ENCODE data around the gene CDH6.

CDH6 gene

GRCh38 chr5:31237174-31237573 is 43.7 kb downstream of the CDH6 start:
- Histone ChIP-seq H3K27me3 (ENCODE audit: low read depth) (no peaks in the 10 kb centered on the region), H3K4me3 (no peak overlapping the region), H3K36me3 (replicated peaks) (peaks cover 22% of the 10 kb centered on the region), H3K4me1 (peaks cover 23% of the 10 kb centered on the region), H3K9me3 (no peaks in the 10 kb centered on the region)
- in situ Hi-C loops (cut with MboI; ENCODE audit: low sequenced_read_pairs): loop anchor here (25.0 kb wide), 2 partner anchors 850 to 1200 kb away; no protein-coding TSS in a partner anchor
- DNase-seq (ENCODE audit: low spot score in 2 of 2): no peak

DNA sequence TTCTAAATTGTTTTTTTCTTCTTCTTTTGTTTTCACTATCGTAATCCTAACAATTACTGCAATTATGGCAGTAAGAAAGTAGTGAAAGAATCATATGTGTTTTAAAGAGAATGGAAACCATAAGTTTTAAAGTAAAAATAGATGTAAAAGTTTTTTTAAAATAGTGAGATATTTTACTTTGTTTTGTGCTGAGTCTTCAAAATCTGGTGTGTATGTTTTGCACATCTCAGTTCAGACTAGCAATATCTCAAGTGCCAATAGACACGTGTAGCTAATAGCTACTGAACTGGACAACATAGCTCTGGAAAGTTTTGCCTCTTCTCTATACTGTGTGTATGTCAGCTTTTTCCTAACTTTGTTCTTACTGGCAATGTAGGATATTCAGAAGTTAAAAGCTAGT is 45.0 kb downstream of the CDH6 start:
- DNase-seq (ENCODE audit: low spot score in 2 of 2): no peak
- peaks cover 17% of the 10 kb centered on the region for H3K4me1 ChIP-seq
- in situ Hi-C loops (cut with MboI; ENCODE audit: low sequenced_read_pairs): loop anchor here (25.0 kb wide), 2 partner anchors 851 to 1201 kb away; no protein-coding TSS in a partner anchor
- no peak overlapping the region for H3K4me3 ChIP-seq
- H3K36me3 ChIP-seq (replicated peaks): peaks cover 22% of the 10 kb centered on the region
- no peaks in the 10 kb centered on the region for H3K27me3 ChIP-seq (ENCODE audit: low read depth)
- H3K9me3 ChIP-seq: no peaks in the 10 kb centered on the region

DNA sequence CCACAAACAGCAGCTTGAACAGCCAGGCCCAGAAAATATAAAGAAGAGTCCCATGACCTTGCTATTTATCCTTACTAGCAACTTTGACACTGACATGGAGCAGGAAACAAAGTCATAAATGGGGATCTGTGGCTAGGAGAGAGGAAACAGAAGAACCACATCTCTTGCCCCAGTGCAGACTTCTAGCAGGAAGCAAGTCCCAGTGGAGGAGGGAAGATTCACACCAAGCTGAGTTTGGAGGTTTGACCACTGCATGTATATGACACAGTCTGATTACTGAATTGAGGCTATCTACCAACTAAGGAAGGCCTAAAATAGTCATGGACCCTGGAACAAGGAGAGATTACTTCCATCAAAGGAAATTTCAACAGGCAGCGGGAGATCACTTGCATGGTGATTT is 51.4 kb downstream of the CDH6 start:
- in situ Hi-C loops (cut with MboI; ENCODE audit: low sequenced_read_pairs): loop anchor here (25.0 kb wide), 2 partner anchors 858 to 1208 kb away; no protein-coding TSS in a partner anchor
- Histone ChIP-seq H3K36me3 (replicated peaks) (peaks cover 46% of the 10 kb centered on the region), H3K4me1 (peaks cover 11% of the 10 kb centered on the region), H3K4me3 (no peak overlapping the region), H3K27me3 (ENCODE audit: low read depth) (no peaks in the 10 kb centered on the region), H3K9me3 (no peaks in the 10 kb centered on the region)
- DNase-seq (ENCODE audit: low spot score in 2 of 2): no peak

GRCh38 chr5:31247381-31247780 is 53.9 kb downstream of the CDH6 start:
- H3K4me3 ChIP-seq: no peak overlapping the region
- H3K36me3 ChIP-seq (replicated peaks): peaks cover 60% of the 10 kb centered on the region
- H3K4me1 ChIP-seq: peaks cover 11% of the 10 kb centered on the region
- H3K27me3 ChIP-seq (ENCODE audit: low read depth): no peaks in the 10 kb centered on the region
- DNase-seq (ENCODE audit: low spot score in 2 of 2): no peak
- in situ Hi-C loops (cut with MboI; ENCODE audit: low sequenced_read_pairs): loop anchor here (25.0 kb wide), 2 partner anchors 860 to 1210 kb away; no protein-coding TSS in a partner anchor
- no peaks in the 10 kb centered on the region for H3K9me3 ChIP-seq

DNA sequence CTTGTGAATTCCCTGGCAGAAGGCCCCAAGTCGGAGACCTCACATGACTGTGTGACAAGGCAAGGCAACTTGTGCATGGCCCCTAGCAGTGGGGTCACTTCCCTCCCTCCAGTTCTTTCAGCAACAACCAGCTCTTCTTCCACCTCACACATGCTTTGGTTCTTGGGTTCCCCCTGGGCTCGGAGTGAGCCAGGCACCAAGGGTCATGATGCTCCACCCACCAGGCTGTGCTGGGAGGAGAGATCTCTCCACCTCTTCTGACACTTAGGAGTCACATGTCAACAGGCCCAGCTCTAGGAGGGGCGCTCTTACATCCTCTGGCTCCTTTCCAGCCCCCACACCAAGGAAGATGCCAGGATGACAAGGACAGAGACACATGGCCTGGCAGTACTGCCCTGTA is 56.7 kb downstream of the CDH6 start:
- peaks cover 11% of the 10 kb centered on the region for H3K4me1 ChIP-seq
- no peak for DNase-seq (ENCODE audit: low spot score in 2 of 2)
- no peak overlapping the region for H3K4me3 ChIP-seq
- H3K36me3 ChIP-seq (replicated peaks): peaks cover 58% of the 10 kb centered on the region
- in situ Hi-C loops (cut with MboI; ENCODE audit: low sequenced_read_pairs): no loop called here
- no peaks in the 10 kb centered on the region for H3K9me3 ChIP-seq
- H3K27me3 ChIP-seq (ENCODE audit: low read depth): no peaks in the 10 kb centered on the region

- H3K36me3 ChIP-seq (replicated peaks): peaks cover 58% of the 10 kb centered on the region
- no peak overlapping the region for H3K4me3 ChIP-seq
- no peak for DNase-seq (ENCODE audit: low spot score in 2 of 2)
- in situ Hi-C loops (cut with MboI; ENCODE audit: low sequenced_read_pairs): no loop called here
- H3K27me3 ChIP-seq (ENCODE audit: low read depth): no peaks in the 10 kb centered on the region
- no peaks in the 10 kb centered on the region for H3K9me3 ChIP-seq
- H3K4me1 ChIP-seq: peaks cover 11% of the 10 kb centered on the region
Measured at GRCh38 chr5:31251032-31251431, 57.5 kb downstream of the CDH6 start.

DNA sequence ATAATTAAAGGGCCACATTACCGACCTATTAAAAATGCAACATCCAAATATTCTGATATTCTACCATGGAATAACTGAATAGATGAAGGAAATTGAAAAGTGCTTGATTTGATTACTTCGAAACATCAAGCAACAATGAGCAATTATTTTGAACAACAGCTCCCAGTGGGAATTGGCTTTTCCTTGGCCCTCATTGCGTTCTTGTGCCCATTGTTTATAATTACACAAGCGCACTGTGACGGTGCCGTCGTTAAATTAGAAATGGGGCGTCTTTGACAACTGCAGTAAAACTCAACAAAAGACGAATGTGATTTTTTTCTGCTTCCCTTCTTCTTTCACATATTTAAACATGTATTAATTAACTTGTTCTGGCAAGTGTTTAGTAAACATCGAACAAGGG is 61.6 kb downstream of the CDH6 start:
- Histone ChIP-seq H3K9me3 (no peaks in the 10 kb centered on the region), H3K36me3 (replicated peaks) (peaks cover 31% of the 10 kb centered on the region), H3K4me1 (no peaks in the 10 kb centered on the region), H3K4me3 (no peak overlapping the region), H3K27me3 (ENCODE audit: low read depth) (no peaks in the 10 kb centered on the region)
- in situ Hi-C loops (cut with MboI; ENCODE audit: low sequenced_read_pairs): no loop called here
- DNase-seq (ENCODE audit: low spot score in 2 of 2): no peak

DNA sequence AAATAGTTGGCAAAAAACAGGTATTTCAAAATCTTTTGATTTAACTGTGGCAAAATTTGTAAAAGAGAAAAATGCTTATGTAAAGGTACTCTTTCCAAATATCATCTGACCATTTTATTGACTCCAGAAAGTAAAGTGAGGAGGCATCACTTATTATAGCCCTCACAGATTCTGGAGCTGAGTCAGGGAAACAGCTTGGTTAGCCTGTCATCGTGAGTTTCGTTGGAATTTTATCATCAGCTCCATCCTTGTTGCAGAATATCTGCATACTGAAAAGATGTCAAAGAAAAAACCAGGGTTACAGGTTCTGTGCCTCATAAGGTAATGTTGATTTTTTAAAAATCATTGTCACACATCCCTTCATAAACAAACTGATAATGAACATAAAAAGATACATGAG is 74.8 kb downstream of the CDH6 start:
- no peak for DNase-seq (ENCODE audit: low spot score in 2 of 2)
- Histone ChIP-seq H3K9me3 (no peaks in the 10 kb centered on the region), H3K36me3 (replicated peaks) (peaks cover 35% of the 10 kb centered on the region), H3K27me3 (ENCODE audit: low read depth) (no peaks in the 10 kb centered on the region), H3K4me3 (no peak overlapping the region), H3K4me1 (peaks cover 21% of the 10 kb centered on the region)
- in situ Hi-C loops (cut with MboI; ENCODE audit: low sequenced_read_pairs): no loop called here

DNA sequence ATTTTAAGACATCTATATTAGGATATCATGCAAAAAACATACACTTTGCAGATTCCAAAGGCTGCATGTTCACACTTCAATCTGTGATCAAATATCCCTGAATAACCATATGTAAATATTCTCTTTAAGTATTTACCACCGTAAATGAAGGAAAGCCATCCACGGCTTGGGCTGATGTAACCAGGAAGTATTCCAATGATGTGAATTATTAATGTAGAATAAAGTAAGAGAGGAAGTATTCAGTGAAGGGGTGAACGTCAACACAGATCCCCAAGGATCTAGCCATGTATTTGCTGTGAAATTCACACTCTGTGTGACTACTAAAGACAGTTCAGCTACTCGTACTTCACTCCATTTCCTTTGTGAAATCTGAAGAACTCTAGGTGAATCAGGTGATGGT is 75.2 kb downstream of the CDH6 start:
- in situ Hi-C loops (cut with MboI; ENCODE audit: low sequenced_read_pairs): no loop called here
- Histone ChIP-seq H3K4me1 (peaks cover 24% of the 10 kb centered on the region), H3K27me3 (ENCODE audit: low read depth) (no peaks in the 10 kb centered on the region), H3K4me3 (no peak overlapping the region), H3K36me3 (replicated peaks) (peaks cover 35% of the 10 kb centered on the region), H3K9me3 (no peaks in the 10 kb centered on the region)
- no peak for DNase-seq (ENCODE audit: low spot score in 2 of 2)

DNA sequence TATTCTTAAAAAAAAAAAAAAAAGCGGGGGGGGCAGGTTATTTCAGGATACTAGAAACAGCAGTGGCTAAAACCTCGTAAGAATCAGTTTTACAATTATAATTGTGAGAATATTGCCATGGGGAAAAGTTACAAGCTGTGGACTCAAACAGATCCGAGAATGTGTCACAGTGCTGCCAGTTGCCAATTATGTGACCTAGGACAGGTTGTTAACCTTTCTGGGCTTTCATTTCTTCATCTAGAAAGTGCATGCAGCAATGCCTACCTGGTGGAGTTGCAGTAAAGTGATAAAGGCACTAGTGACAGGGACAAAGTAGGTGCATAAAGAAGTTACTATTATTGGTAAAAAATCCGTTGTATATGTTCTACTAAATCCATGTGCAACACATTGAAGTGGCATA is 75.8 kb downstream of the CDH6 start:
- Histone ChIP-seq H3K36me3 (replicated peaks) (peaks cover 35% of the 10 kb centered on the region), H3K9me3 (no peaks in the 10 kb centered on the region), H3K27me3 (ENCODE audit: low read depth) (no peaks in the 10 kb centered on the region), H3K4me3 (no peak overlapping the region), H3K4me1 (peaks cover 27% of the 10 kb centered on the region)
- in situ Hi-C loops (cut with MboI; ENCODE audit: low sequenced_read_pairs): no loop called here
- DNase-seq (ENCODE audit: low spot score in 2 of 2): no peak

DNA sequence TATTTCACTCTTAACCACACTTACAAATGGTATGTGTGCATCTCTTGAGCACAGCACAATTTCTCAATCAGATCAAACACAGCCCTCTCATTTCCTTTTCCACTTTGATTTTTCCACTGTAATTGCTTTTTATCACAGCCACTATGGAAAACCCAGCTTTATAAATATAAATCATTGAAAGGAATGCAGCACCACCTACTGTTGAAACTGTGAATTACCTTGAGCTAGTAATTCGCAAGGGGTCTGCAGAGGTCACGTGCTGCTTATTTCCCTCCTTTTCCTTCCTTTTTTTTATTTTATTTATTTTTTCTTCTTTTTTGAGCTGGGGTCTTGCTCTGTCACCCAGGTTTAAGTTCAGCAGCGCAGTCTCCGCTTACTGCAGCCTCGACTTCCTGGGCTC is 76.9 kb downstream of the CDH6 start:
- H3K9me3 ChIP-seq: no peaks in the 10 kb centered on the region
- in situ Hi-C loops (cut with MboI; ENCODE audit: low sequenced_read_pairs): no loop called here
- peaks cover 45% of the 10 kb centered on the region for H3K36me3 ChIP-seq (replicated peaks)
- H3K4me1 ChIP-seq: peaks cover 27% of the 10 kb centered on the region
- H3K4me3 ChIP-seq: no peak overlapping the region
- no peaks in the 10 kb centered on the region for H3K27me3 ChIP-seq (ENCODE audit: low read depth)
- peak; percentile 30 to 57 for DNase-seq (ENCODE audit: low spot score in 2 of 2)

DNA sequence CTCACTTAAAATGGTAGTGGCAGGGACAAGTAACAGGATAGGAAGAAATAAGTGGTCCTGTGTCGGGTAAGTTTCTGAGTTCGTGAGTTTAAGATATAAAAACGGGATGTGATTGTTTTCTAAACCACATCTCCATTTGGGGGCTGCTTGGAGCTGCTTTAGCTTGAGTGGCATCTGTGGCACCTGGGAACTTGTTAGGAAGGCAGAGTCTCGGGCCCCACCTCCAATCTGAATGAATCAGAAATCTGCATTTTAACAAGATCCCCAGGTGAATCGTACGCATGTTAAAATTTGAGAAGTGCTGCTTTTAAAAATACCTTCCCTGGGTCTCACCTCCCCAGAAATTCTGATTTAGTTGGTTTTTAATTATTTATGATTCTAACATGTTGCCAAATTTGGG is 78.1 kb downstream of the CDH6 start:
- Histone ChIP-seq H3K4me1 (peaks cover 26% of the 10 kb centered on the region), H3K4me3 (no peak overlapping the region), H3K27me3 (ENCODE audit: low read depth) (no peaks in the 10 kb centered on the region), H3K36me3 (replicated peaks) (peaks cover 55% of the 10 kb centered on the region), H3K9me3 (no peaks in the 10 kb centered on the region)
- in situ Hi-C loops (cut with MboI; ENCODE audit: low sequenced_read_pairs): no loop called here
- no peak for DNase-seq (ENCODE audit: low spot score in 2 of 2)

GRCh38 chr5:31273161-31273560 is 79.7 kb downstream of the CDH6 start:
- peaks cover 54% of the 10 kb centered on the region for H3K36me3 ChIP-seq (replicated peaks)
- no peak overlapping the region for H3K4me3 ChIP-seq
- no peaks in the 10 kb centered on the region for H3K9me3 ChIP-seq
- peaks cover 26% of the 10 kb centered on the region for H3K4me1 ChIP-seq
- no peaks in the 10 kb centered on the region for H3K27me3 ChIP-seq (ENCODE audit: low read depth)
- in situ Hi-C loops (cut with MboI; ENCODE audit: low sequenced_read_pairs): no loop called here
- no peak for DNase-seq (ENCODE audit: low spot score in 2 of 2)

- peak in 1 of 2 experiments; percentile 93 for DNase-seq (ENCODE audit: low spot score in 2 of 2)
- peak overlapping the region; percentile 0; the same call in 1 of the 2 replicates for H3K4me3 ChIP-seq
- in situ Hi-C loops (cut with MboI; ENCODE audit: low sequenced_read_pairs): no loop called here
Measured at GRCh38 chr5:31273631-31274378, 80.3 kb downstream of the CDH6 start.

More at GRCh38 chr5:31273631-31274378, 80.3 kb downstream of the CDH6 start:
- Histone ChIP-seq H3K36me3 (replicated peaks) (peaks cover 50% of the 10 kb centered on the region), H3K4me1 (peaks cover 26% of the 10 kb centered on the region), H3K27me3 (ENCODE audit: low read depth) (no peaks in the 10 kb centered on the region), H3K9me3 (no peaks in the 10 kb centered on the region)
